Ishikawa (cell line): ENCODE results near the gene DISP1.
A peak's percentile ranks its signal among the peaks of the same experiment; 100 is the strongest.

Experiments
- CEBPB ChIP-seq: IDR thresholded peaks from 2 replicates; pipeline ENCODE4 v1.6.1; 2012
- CREB1 ChIP-seq: IDR thresholded peaks from 2 replicates; pipeline ENCODE4 v1.6.1; 2012; ENCODE audit warnings: low read depth
- EGR1 ChIP-seq: IDR thresholded peaks from 2 replicates; pipeline ENCODE4 v1.6.1; 2012
- EP300 ChIP-seq: IDR thresholded peaks from 2 replicates; pipeline ENCODE4 v1.6.1; 2012; ENCODE audit warnings: borderline replicate concordance
- FOXM1 ChIP-seq: IDR thresholded peaks from 2 replicates; pipeline ENCODE4 v1.6.1; 2012; ENCODE audit warnings: low read depth, borderline replicate concordance
- MAX ChIP-seq: IDR thresholded peaks from 2 replicates; pipeline ENCODE4 v1.6.1; 2012
- NFIC ChIP-seq: IDR thresholded peaks from 2 replicates; pipeline ENCODE4 v1.6.1; 2012
- RAD21 ChIP-seq: IDR thresholded peaks from 2 replicates; pipeline ENCODE4 v1.6.1; 2012; ENCODE audit warnings: low read depth
- REST ChIP-seq: IDR thresholded peaks from 2 replicates; pipeline ENCODE4 v1.6.1; 2012; ENCODE audit warnings: low read depth, mild to moderate bottlenecking
- TAF1 ChIP-seq: IDR thresholded peaks from 2 replicates; pipeline ENCODE4 v1.6.1; 2012; ENCODE audit warnings: low read depth, mild to moderate bottlenecking
- TCF12 ChIP-seq: IDR thresholded peaks from 2 replicates; pipeline ENCODE4 v1.6.1; 2012; ENCODE audit warnings: low read depth
- TEAD4 ChIP-seq: IDR thresholded peaks from 2 replicates; pipeline ENCODE4 v1.6.1; 2012
- USF1 ChIP-seq: IDR thresholded peaks from 2 replicates; pipeline ENCODE4 v1.6.1; 2012
- YY1 ChIP-seq: IDR thresholded peaks from 2 replicates; pipeline ENCODE4 v1.6.1; 2012; ENCODE audit warnings: low read depth
- ZBTB7A ChIP-seq: IDR thresholded peaks from 2 replicates; pipeline ENCODE4 v1.6.1; 2012; ENCODE audit warnings: low read depth

DISP1 gene

GRCh38 chr1:222814536-222815439 lies at the start of gene DISP1:
Gene DISP1, plus strand, starts transcription at chr1:222815039. Its CDS starts 127,785 bp downstream, at chr1:222942824.
- TF ChIP-seq NFIC (peak; percentile 47; the same call in 1 of the 2 replicates), RAD21 (no peak), USF1 (no peak), TCF12 (0 out of 2 replicates have a peak, but pooled peaks have one; percentile 20), REST (no peak), CEBPB (no peak), ZBTB7A (no peak), TEAD4 (no peak), MAX (peak; percentile 33; the same call in 1 of the 2 replicates), CREB1 (no peak), EGR1 (peak; percentile 31; the same call in 1 of the 2 replicates), YY1 (peak; percentile 58; the same call in 1 of the 2 replicates), TAF1 (peak; percentile 69), EP300 (no peak), FOXM1 (no peak)

- TF ChIP-seq USF1: no peak
Measured at GRCh38 chr1:222767152-222767571, 47.7 kb upstream of the DISP1 start.

GRCh38 chr1:222768592-222768991 lies 46.2 kb upstream of the DISP1 start:
- no peak for TF ChIP-seq REST
- TF ChIP-seq FOXM1: no peak
- TF ChIP-seq ZBTB7A: no peak
- no peak for TF ChIP-seq MAX
- TF ChIP-seq USF1: no peak
- TF ChIP-seq YY1: no peak
- no peak for TF ChIP-seq RAD21
- TF ChIP-seq EP300: no peak

- TF ChIP-seq TEAD4: no peak
- TF ChIP-seq NFIC: no peak
- no peak for TF ChIP-seq TCF12
- no peak for TF ChIP-seq TAF1
- no peak for TF ChIP-seq CREB1
- no peak for TF ChIP-seq REST
- TF ChIP-seq MAX: no peak
- no peak for TF ChIP-seq USF1
- no peak for TF ChIP-seq YY1
- TF ChIP-seq ZBTB7A: no peak
- no peak for TF ChIP-seq FOXM1
- no peak for TF ChIP-seq RAD21
- no peak for TF ChIP-seq EGR1
- TF ChIP-seq EP300: no peak
- no peak for TF ChIP-seq CEBPB
Measured at GRCh38 chr1:222769181-222769580, 45.7 kb upstream of the DISP1 start.
